HG03045 (cell line): Measurements from ENCODE around the gene GPR171.
"Not testable (repeated sequence)": the region's sequence is repeated elsewhere in the genome, so short reads cannot be mapped to it uniquely, and the experiment has no call there.

Source experiments
- ATAC-seq: cut with Tn5 transposase; IDR thresholded peaks from one replicate; pipeline ENCODE4 v1.9.1; 2021; ENCODE audit warnings: mild to moderate bottlenecking, moderate library complexity; ENCODE audit not compliant: unreplicated experiment

The GPR171 gene, protein sequence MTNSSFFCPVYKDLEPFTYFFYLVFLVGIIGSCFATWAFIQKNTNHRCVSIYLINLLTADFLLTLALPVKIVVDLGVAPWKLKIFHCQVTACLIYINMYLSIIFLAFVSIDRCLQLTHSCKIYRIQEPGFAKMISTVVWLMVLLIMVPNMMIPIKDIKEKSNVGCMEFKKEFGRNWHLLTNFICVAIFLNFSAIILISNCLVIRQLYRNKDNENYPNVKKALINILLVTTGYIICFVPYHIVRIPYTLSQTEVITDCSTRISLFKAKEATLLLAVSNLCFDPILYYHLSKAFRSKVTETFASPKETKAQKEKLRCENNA

GRCh38 chr3:151203051-151203420, at the start of gene GPR171:
GPR171 (minus strand) TSS chr3:151203216; CDS start chr3:151199386, 3,830 bp downstream.
- peak; percentile 92 for ATAC-seq

GRCh38 chr3:151248772-151249337, 45.8 kb upstream of the GPR171 start:
- no peak for ATAC-seq

- not testable (repeated sequence) for ATAC-seq
These were observed 39.0 kb upstream of the GPR171 start for GRCh38 chr3:151242006-151242405.

DNA sequence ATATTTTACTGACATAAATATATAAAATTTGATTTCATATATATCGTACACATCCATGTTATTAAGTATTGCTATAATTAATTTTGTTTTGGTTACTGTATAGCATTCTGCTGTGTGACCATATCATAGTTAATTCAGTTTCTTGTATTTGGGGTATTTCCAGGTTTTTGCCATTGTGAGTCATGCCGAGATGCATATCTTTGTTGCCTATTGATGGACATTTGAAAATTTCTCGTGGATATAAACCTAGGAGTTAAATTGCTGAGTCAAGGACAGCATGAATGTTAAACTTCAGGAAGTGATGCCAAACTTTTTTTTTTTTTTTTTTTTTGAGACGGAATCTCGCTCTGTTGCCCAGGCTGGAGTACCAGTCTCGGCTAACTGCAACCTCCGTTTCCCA, 33.7 kb upstream of the GPR171 start:
- no peak for ATAC-seq

DNA sequence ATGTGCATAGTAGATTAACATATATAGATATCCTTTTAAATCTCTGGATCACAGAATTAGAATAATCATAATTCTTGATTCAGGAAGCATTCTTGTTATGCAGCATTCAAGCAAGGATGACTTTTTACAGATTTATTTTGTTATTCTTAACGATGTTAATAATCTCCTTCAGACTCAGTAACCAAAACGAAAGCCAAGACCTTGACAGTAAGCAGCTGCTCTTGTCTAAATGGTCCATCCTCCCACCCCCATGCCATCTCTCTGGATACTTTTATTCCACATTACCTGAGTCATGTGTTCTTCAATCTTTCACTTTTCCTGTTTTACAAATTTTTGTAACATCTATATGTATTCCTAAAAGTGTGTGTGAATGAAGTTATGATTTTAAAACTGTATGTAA, 33.3 kb upstream of the GPR171 start:
- ATAC-seq, result no peak

DNA sequence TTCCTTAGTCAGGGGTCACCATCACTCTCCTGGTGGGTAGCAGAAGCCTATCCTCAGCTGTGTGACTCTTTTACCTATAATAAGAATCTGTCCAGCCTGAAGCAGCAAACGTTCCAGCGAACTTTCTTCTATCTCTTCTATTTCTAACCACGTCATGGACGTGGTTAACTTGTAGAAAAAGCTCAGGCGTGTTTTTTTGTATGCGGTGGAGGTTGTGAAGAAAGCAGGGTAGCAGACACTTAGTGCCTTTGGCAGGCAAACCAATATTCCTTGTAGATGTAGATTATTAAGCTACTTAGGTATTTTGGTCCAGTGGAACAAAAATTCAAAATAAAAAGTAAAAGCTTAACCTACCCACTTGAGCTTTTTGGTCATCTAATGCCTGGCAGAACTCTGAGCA, 31.8 kb upstream of the GPR171 start:
- no peak for ATAC-seq

GRCh38 chr3:151232991-151233390, 30.0 kb upstream of the GPR171 start:
- no peak for ATAC-seq

- not testable (repeated sequence) for ATAC-seq
These were observed 29.4 kb upstream of the GPR171 start for GRCh38 chr3:151232403-151232802.

- peak; percentile 64 for ATAC-seq
These were observed 27.6 kb upstream of the GPR171 start for GRCh38 chr3:151230646-151231045.

- ATAC-seq, result no peak
These were observed 25.6 kb upstream of the GPR171 start for GRCh38 chr3:151228666-151229040.

DNA sequence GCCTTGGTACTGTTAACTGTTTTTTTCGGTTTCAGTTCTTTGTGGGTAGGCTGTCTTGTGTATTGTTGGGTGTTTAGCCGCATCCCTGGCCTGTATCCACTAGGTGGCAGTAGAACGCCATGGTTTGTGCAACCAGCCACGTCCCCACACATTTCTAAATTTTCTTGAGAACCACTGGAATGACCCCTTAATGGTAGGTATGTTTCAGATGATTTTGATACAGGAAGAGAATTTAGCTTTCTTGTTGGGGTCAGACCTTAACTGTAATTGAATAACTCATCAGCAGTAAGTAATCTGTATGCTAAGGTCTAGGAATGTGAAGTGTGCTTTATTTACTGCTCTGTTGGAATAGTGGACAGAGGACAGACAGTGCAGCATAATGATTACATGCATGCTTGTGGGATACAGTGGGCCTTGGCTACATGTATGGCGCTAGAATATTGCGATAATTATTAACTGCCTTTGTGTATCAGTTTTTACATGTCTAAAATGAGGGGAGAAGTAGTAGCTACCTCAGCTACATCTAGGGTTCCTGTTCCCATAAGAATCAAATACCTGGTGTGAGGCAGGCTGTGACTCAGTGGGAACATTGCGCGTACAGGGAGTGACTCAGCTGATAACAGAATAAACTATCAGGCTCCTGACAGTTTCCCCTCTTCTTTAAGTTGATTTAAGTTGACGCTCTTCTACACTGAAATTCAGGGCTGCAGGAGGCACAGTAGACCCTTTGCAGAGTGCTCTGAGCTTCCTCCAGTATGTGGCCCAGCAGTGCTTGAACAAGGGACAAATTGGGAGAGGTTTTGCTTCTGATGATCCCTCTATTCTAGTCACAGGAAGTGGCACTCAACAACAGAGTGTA, 25.0 kb upstream of the GPR171 start:
- ATAC-seq, result peak; percentile 93

GRCh38 chr3:151227266-151227806, 24.3 kb upstream of the GPR171 start:
- peak; percentile 40 for ATAC-seq

DNA sequence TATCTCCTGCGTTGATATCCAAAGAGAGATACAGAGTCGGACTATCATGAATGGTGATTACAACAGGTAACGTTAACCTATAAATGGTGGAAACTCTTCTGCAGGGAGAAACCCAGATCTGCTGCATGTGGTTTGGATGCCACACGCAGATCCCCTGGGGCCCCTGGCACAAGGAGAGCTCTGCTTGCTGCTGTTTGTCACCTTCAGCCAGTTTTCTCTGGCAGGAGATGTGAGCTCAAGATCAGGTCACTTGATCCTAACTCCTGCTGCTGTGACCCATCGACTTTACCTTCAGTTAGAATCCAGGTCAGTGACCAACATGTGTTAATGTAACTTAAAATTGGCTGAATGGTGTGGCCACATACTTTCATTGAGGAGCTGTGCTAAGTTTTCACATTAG, 23.8 kb upstream of the GPR171 start:
- ATAC-seq, result no peak

GRCh38 chr3:151226088-151226563, 23.1 kb upstream of the GPR171 start:
- no peak for ATAC-seq

DNA sequence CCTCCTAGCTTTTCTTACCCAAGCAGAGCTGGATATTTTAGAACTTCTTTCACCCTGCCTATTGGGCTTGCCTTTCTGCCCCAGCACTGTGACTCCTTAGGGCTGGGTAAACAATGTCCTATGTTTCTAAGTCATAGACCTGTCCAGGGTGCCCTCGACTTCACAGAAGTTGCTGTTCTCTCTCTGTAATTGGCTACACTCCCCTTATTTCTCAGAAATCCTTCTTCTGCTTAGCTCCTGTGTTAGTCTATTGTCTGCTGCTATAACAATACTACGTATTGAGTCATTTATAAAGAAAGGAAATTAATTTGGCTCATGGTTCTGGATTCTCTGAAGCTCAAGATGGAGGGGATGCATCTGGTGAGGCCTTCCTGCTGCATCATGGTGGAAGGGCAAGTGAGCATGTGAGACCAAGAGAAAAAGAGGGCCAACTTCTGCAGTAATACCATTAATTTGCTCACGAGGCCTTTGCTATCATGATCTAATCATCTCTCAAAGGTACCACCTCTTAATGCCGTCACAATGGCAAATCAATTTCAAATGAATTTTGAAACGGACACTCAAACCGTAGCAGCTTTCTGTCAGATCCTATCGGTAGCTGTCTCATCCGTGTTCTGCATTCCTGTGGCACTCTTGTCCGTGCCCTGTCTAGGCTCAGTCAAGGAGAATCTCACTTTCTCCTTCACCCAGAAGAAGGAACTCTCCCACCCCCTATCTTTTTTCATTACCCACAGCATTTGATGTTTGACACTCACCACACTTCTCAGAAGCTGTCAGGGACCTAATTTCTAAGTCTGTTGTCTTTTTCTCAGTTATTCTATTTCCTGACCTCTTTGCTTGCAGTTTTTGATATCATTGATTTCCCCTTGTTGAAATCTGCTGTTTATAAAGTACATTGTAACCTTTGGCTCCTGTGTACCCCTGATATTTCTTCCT, 22.3 kb upstream of the GPR171 start:
- ATAC-seq, result no peak

DNA sequence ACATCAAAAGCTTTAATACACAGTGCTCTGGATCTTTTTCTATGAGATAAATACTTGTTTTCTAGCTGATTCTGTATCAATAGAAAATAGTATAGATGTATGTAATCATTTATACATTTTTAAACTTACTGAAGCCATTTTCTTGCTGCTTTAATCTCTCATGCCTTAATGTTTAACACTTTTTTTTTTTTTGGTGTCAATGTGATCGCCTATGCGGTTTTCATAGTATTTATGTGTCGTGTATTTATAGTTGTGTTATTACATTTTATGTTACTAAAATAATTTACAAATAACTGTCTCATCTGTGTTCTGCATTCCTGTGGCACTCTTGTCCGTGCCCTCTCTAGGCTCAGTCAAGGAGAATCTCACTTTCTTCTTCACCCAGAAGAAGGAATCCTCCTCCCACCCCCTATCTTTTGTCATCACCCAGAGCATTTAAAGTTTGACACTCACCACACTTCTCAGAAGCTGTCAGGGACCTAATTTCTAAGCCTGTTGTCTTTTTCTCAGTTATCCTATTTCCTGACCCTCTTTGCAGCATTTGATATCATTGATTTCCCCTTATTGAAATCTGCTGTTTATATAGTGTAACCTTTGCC, 21.4 kb upstream of the GPR171 start:
- no peak for ATAC-seq

- no peak for ATAC-seq
These were observed 16.0 kb upstream of the GPR171 start for GRCh38 chr3:151219056-151219455.

DNA sequence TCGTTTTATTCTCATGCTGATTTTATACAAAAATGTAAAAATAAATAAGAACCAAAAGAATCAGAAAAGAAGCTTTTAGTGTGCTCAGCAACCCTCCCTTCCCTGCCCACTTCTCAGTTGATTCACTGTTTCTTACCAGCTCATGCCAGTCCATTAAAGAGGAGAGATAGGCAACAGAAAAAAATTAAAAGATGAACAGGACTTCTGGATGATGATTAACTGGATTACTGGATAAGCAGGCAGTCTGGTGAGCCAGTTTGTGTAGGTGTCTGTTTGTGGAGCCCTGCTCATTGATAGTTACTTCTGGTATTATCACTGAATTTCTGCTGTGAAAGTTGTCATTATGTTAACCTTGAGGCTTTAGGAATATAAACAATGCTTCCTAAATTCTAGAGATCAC, 15.1 kb upstream of the GPR171 start:
- ATAC-seq, result no peak

DNA sequence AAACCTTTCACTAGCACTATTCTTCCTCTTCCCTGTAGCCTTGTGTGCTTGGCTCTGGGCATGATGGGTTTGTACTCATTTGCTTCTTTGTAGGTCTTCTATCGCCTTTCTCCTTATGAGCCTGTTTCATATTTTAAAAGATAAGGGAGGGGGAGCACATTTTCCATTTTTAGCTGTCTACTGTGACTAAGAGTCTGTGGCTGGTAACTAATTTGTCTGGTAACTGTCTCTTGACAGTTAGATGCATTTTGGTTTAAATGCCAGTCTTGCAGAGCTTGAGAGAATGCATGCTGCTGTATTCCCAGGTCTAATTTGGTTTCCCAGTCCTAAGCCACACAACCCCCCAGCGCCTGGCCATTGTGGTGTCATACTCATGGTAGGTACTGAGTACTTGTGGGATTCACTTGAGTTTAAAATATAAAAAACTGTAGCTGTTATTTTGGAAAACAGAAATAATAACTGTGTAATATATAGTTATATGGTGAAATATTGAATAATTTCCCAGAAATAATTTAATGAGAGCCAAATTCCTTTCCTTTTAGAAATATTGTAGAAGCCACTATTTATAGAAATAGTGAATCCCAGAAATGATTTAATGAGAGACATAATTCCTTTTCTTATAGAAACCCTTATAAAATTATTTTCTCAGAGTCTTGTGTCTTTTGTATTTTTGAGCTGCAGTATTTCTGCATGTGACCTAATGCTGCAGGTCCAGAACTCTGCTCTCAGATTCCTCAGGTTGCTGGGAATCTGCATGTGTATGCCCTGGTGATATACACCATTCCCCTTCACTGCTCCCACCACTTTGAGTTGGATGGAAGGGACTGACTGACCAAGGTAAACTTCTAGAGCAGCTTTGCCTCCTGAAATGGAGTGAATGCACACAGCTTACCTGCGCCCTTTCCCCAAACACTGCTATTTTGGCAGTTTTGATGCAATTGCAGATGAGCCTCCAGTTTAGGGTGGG, 13.9 kb upstream of the GPR171 start:
- no peak for ATAC-seq
